ENCODE measurements around the gene ABCA7.

ABCA7 gene

DNA sequence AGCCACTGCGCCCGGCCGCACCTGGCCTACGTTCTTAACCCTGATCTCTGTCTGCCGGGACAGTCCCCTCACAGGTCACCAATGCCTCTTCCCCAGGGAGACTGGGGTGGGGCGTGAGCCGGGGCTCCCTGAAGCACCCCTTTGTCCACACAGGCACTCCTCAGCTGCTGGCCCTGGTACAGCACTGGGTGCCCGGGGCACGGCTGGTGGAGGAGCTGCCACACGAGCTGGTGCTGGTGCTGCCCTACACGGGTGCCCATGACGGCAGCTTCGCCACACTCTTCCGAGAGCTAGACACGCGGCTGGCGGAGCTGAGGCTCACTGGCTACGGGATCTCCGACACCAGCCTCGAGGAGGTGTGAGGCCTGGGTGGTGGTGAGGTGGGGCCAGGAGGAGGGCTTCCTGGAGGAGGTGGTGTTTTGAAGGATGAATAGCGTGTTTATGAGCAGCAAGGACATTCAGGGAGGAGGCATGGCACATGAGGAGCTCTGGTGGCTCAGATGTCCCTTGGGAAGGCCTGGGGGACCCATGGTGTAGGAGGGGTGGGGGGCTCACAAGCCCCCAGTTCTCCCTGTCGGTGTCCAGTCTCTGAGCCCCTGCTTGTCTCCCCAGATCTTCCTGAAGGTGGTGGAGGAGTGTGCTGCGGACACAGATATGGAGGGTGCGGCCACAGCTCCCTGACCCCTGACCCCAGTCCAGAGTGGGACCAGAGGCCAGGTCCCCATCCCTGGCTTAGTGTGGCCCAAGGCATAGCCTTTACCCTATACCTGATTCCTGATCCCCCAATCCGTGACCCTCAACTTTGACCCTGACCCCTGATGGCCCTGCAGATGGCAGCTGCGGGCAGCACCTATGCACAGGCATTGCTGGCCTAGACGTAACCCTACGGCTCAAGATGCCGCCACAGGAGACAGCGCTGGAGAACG lies 13.5 kb downstream of the ABCA7 start:
- no peaks in the 10 kb centered on the region for H3K9me3 Mint-ChIP-seq
- peaks cover 59% of the 10 kb centered on the region for H3K36me3 Mint-ChIP-seq
- peak; percentile 18 for ATAC-seq
- H3K27ac Mint-ChIP-seq: peak overlapping the region; percentile 44
- no peaks in the 10 kb centered on the region for H3K27me3 Mint-ChIP-seq
- H3K4me3 Mint-ChIP-seq: no peak overlapping the region
- H3K4me1 Mint-ChIP-seq: peaks cover 31% of the 10 kb centered on the region

GRCh38 chr19:1054102-1055027 lies 14.5 kb downstream of the ABCA7 start:
- peak overlapping the region; percentile 44 for H3K27ac Mint-ChIP-seq
- H3K4me3 Mint-ChIP-seq: no peak overlapping the region
- no peak for ATAC-seq
- H3K36me3 Mint-ChIP-seq: peaks cover 59% of the 10 kb centered on the region
- H3K4me1 Mint-ChIP-seq: peaks cover 33% of the 10 kb centered on the region
- H3K27me3 Mint-ChIP-seq: no peaks in the 10 kb centered on the region
- no peaks in the 10 kb centered on the region for H3K9me3 Mint-ChIP-seq

GRCh38 chr19:1055028-1055425 lies 15.1 kb downstream of the ABCA7 start:
- Mint-ChIP-seq H3K4me3 (no peak overlapping the region), H3K27ac (no peak overlapping the region), H3K27me3 (no peaks in the 10 kb centered on the region), H3K4me1 (peaks cover 33% of the 10 kb centered on the region), H3K9me3 (no peaks in the 10 kb centered on the region), H3K36me3 (peaks cover 59% of the 10 kb centered on the region)
- ATAC-seq: no peak

- peaks cover 59% of the 10 kb centered on the region for H3K36me3 Mint-ChIP-seq
Measured at GRCh38 chr19:1055886-1056620, 16.1 kb downstream of the ABCA7 start.

DNA sequence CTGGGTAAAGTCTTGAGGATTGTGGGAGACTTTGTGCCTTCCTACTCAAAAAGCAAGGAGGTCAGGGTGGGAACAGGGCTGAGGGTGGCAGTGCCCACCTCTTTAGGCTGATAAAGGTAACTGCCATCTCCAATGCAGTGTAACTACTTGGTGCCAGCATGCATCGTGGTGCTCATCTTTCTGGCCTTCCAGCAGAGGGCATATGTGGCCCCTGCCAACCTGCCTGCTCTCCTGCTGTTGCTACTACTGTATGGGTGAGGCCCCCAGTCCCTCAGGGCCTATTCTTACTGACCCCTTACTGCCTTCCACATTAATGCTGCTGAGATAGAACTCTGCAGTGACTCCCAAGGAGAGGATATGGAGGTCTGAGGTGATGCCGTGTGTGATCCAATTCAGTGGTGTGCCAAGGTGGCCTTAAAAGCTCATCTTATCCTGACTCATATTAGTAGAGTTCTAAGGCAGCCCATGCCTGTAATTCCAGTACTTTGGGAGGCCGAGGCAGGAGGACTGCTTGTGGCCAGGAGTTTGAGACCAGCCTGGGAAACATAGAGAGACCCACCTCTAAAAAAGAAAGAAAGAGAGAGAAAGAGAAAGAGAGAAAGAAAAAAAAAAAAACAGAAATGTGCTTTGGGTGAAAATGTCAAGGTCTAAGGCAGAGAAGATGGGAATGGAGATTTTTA lies 17.4 kb downstream of the ABCA7 start:
- H3K27ac Mint-ChIP-seq: peak overlapping the region; percentile 71
- peaks cover 36% of the 10 kb centered on the region for H3K4me1 Mint-ChIP-seq
- H3K9me3 Mint-ChIP-seq: no peaks in the 10 kb centered on the region
- H3K4me3 Mint-ChIP-seq: no peak overlapping the region
- H3K36me3 Mint-ChIP-seq: peaks cover 61% of the 10 kb centered on the region
- H3K27me3 Mint-ChIP-seq: no peaks in the 10 kb centered on the region
- peak; percentile 82 for ATAC-seq

More at GRCh38 chr19:1055886-1056620, 16.1 kb downstream of the ABCA7 start:
- H3K27me3 Mint-ChIP-seq: no peaks in the 10 kb centered on the region
- ATAC-seq: no peak
- no peak overlapping the region for H3K4me3 Mint-ChIP-seq
- peak overlapping the region; percentile 71 for H3K27ac Mint-ChIP-seq
- H3K4me1 Mint-ChIP-seq: peaks cover 33% of the 10 kb centered on the region
- no peaks in the 10 kb centered on the region for H3K9me3 Mint-ChIP-seq

- Mint-ChIP-seq H3K4me3 (no peak overlapping the region), H3K27ac (peak overlapping the region; percentile 71), H3K9me3 (no peaks in the 10 kb centered on the region), H3K36me3 (peaks cover 63% of the 10 kb centered on the region), H3K27me3 (no peaks in the 10 kb centered on the region), H3K4me1 (peaks cover 34% of the 10 kb centered on the region)
- no peak for ATAC-seq
Measured at GRCh38 chr19:1058112-1058511, 18.2 kb downstream of the ABCA7 start.

DNA sequence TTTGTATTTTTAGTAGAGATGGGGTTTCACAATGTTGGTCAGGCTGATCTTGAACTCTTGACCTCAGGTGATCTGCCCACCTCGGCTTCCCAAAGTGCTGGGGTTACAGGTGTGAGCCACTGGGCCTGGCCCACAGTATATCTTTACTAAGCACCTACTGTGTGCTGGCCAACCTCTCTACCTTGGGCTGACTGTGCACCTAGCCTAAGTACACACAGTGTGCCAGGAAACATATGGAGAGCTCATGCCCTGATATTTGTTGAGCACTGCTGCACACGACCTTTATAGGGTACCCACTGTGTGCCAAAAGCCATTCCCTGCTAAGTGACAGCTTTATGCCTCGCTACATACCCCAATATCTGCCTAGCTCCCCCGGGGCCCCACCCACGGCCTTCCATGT lies 20.8 kb downstream of the ABCA7 start:
- Mint-ChIP-seq H3K36me3 (peaks cover 49% of the 10 kb centered on the region), H3K9me3 (peaks cover 3% of the 10 kb centered on the region), H3K27ac (no peak overlapping the region), H3K4me3 (no peak overlapping the region), H3K4me1 (peaks cover 57% of the 10 kb centered on the region), H3K27me3 (no peaks in the 10 kb centered on the region)
- no peak for ATAC-seq

- peaks cover 36% of the 10 kb centered on the region for H3K36me3 Mint-ChIP-seq
- no peaks in the 10 kb centered on the region for H3K27me3 Mint-ChIP-seq
- peaks cover 56% of the 10 kb centered on the region for H3K4me1 Mint-ChIP-seq
- no peak overlapping the region for H3K27ac Mint-ChIP-seq
- H3K4me3 Mint-ChIP-seq: no peak overlapping the region
- peaks cover 3% of the 10 kb centered on the region for H3K9me3 Mint-ChIP-seq
- ATAC-seq: no peak
Measured at GRCh38 chr19:1061987-1062386, 22.1 kb downstream of the ABCA7 start.

GRCh38 chr19:1062387-1063029 lies 22.6 kb downstream of the ABCA7 start:
- Mint-ChIP-seq H3K4me3 (no peak overlapping the region), H3K27me3 (no peaks in the 10 kb centered on the region), H3K4me1 (peaks cover 51% of the 10 kb centered on the region), H3K27ac (no peak overlapping the region), H3K9me3 (peaks cover 3% of the 10 kb centered on the region), H3K36me3 (peaks cover 31% of the 10 kb centered on the region)
- no peak for ATAC-seq

- Mint-ChIP-seq H3K4me1 (peaks cover 43% of the 10 kb centered on the region), H3K27me3 (no peaks in the 10 kb centered on the region), H3K4me3 (no peak overlapping the region), H3K9me3 (peaks cover 3% of the 10 kb centered on the region), H3K27ac (peak overlapping the region; percentile 85), H3K36me3 (peaks cover 24% of the 10 kb centered on the region)
- ATAC-seq: no peak
Measured at GRCh38 chr19:1063030-1063908, 23.4 kb downstream of the ABCA7 start.

DNA sequence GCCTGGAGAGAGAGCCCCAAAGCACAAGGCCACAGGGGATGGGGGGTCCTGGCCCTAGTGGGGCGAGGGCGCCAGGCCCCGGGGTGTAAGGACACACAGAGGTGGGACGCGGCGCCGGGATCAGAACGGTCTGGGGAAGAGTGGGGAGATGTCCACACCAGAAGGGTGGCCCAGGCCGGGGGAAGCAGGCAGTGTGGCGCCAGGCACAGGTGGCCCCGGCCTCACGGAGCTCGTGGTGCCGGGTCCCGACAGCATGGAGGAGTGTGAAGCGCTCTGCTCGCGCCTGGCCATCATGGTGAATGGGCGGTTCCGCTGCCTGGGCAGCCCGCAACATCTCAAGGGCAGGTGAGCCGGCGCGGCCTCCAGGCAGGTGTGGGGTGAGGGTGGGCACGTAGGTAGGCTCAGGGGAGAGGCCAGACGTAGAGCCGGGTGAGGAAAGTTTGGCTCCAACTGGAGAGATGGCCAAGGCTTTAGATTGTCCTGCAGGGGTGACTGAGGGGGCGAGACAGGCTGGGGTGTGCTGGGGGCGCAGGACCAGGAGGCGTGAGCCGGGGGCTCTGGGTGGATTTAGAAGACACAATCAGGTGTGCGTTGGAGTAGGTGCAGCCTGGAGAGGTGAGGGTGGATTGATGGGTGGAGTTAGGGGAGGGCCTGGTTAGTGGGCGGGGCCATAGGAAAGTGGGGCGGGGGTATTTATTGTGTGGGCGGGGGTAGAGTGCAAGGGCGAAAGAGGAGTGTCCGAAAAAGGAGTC lies 24.2 kb downstream of the ABCA7 start:
- Mint-ChIP-seq H3K27me3 (no peaks in the 10 kb centered on the region), H3K4me3 (peak overlapping the region; percentile 19), H3K9me3 (peaks cover 3% of the 10 kb centered on the region), H3K36me3 (peaks cover 30% of the 10 kb centered on the region), H3K27ac (peak overlapping the region; percentile 85), H3K4me1 (peaks cover 46% of the 10 kb centered on the region)
- ATAC-seq: no peak

- ATAC-seq: peak; percentile 56
- H3K27me3 Mint-ChIP-seq: no peaks in the 10 kb centered on the region
- peaks cover 52% of the 10 kb centered on the region for H3K4me1 Mint-ChIP-seq
- peaks cover 35% of the 10 kb centered on the region for H3K36me3 Mint-ChIP-seq
- peak overlapping the region; percentile 85 for H3K27ac Mint-ChIP-seq
- H3K9me3 Mint-ChIP-seq: peaks cover 3% of the 10 kb centered on the region
- H3K4me3 Mint-ChIP-seq: peak overlapping the region; percentile 25
Measured at GRCh38 chr19:1064661-1065605, 25.0 kb downstream of the ABCA7 start.

Data from stimulated activated memory B cell treated with anti-CD40 and anti-IgM and Interleukin-4, amounts not matched to agents 10 μg/mL and 1 μg/mL and 100 μg/mL, for 72 hours (primary cell).